BLaER1 (cell line): ENCODE results near the gene ZNF283.
"Not testable (repeated sequence)": the region's sequence is repeated elsewhere in the genome, so short reads cannot be mapped to it uniquely, and the experiment has no call there.

Source experiments
- H3K27ac ChIP-seq: shearing (Covaris generic); formaldehyde crosslinking; 2 replicates; pipeline ENCODE4 v1.8.1; 2022
- H3K27me3 ChIP-seq: shearing (Covaris generic); formaldehyde crosslinking; 2 replicates; pipeline ENCODE4 v1.8.1; 2022
- H3K36me3 ChIP-seq: shearing (Covaris generic); formaldehyde crosslinking; 2 replicates; pipeline ENCODE4 v1.8.1; 2022
- H3K4me1 ChIP-seq: shearing (Covaris generic); formaldehyde crosslinking; 2 replicates; pipeline ENCODE4 v1.8.1; 2022
- H3K4me2 ChIP-seq: shearing (Covaris generic); formaldehyde crosslinking; 2 replicates; pipeline ENCODE4 v1.8.1; 2022
- H3K4me3 ChIP-seq: shearing (Covaris generic); formaldehyde crosslinking; 2 replicates; pipeline ENCODE4 v1.8.1; 2022
- H3K9ac ChIP-seq: shearing (Covaris generic); formaldehyde crosslinking; 2 replicates; pipeline ENCODE4 v1.8.1; 2022
- H3K9me3 ChIP-seq: shearing (Covaris generic); formaldehyde crosslinking; 2 replicates; pipeline ENCODE4 v1.8.1; 2022
- H4K20me1 ChIP-seq: shearing (Covaris generic); formaldehyde crosslinking; 2 replicates; pipeline ENCODE4 v1.8.1; 2022
- Cebpa-rat ChIP-seq: shearing (Covaris generic); IDR thresholded peaks from 2 replicates; pipeline ENCODE4 v1.8.1; 2022

The ZNF283 gene

GRCh38 chr19:43799502-43800142 lies 27.5 kb upstream of the ZNF283 start:
- no peaks in the 10 kb centered on the region for H3K27me3 ChIP-seq
- no peak overlapping the region for H3K4me3 ChIP-seq
- no peak overlapping the region for H3K27ac ChIP-seq
- H4K20me1 ChIP-seq = no peaks in the 10 kb centered on the region
- H3K36me3 ChIP-seq = no peaks in the 10 kb centered on the region
- H3K4me1 ChIP-seq = peaks cover 12% of the 10 kb centered on the region
- H3K9me3 ChIP-seq = no peaks in the 10 kb centered on the region
- no peak for TF ChIP-seq Cebpa-rat
- no peak overlapping the region for H3K9ac ChIP-seq
- H3K4me2 ChIP-seq = no peak overlapping the region

GRCh38 chr19:43802216-43802951 lies 24.7 kb upstream of the ZNF283 start, which contains the start of gene LYPD5:
Gene LYPD5 (minus strand): TSS chr19:43802447. CDS start chr19:43802380, 67 bp downstream.
- no peak within 1 kb of the TSS for H3K4me2 ChIP-seq
- no peak within 1 kb of the TSS for H3K4me3 ChIP-seq
- peaks cover 12% of the 10 kb centered on the region for H3K4me1 ChIP-seq
- H3K27ac ChIP-seq = no peak within 1 kb of the TSS
- no peaks in the 10 kb centered on the region for H3K9me3 ChIP-seq
- TF ChIP-seq Cebpa-rat = no peak
- no peak within 1 kb of the TSS for H3K9ac ChIP-seq
- H3K36me3 ChIP-seq = no peaks in the 10 kb centered on the region
- no peaks in the 10 kb centered on the region for H3K27me3 ChIP-seq
- H4K20me1 ChIP-seq = no peaks in the 10 kb centered on the region

- Histone ChIP-seq H3K4me2 (no peak overlapping the region), H3K4me1 (no peaks in the 10 kb centered on the region), H3K4me3 (no peak overlapping the region), H3K27me3 (no peaks in the 10 kb centered on the region), H3K27ac (no peak overlapping the region), H3K9ac (no peak overlapping the region), H3K36me3 (no peaks in the 10 kb centered on the region), H3K9me3 (no peaks in the 10 kb centered on the region), H4K20me1 (no peaks in the 10 kb centered on the region)
- TF ChIP-seq Cebpa-rat = no peak
Observed at GRCh38 chr19:43804432-43804831, 22.7 kb upstream of the ZNF283 start.

- not testable (repeated sequence) for H3K9ac ChIP-seq, H3K27me3 ChIP-seq, H3K4me3 ChIP-seq, H3K4me2 ChIP-seq, H3K27ac ChIP-seq, H4K20me1 ChIP-seq, H3K4me1 ChIP-seq, H3K36me3 ChIP-seq, H3K9me3 ChIP-seq
Observed at GRCh38 chr19:43806401-43806800, 20.7 kb upstream of the ZNF283 start.

- Histone ChIP-seq H3K4me2 (no peak overlapping the region), H3K27me3 (no peaks in the 10 kb centered on the region), H3K4me3 (no peak overlapping the region), H3K27ac (no peak overlapping the region), H3K36me3 (no peaks in the 10 kb centered on the region), H3K9ac (no peak overlapping the region), H3K9me3 (no peaks in the 10 kb centered on the region), H3K4me1 (no peaks in the 10 kb centered on the region), H4K20me1 (no peaks in the 10 kb centered on the region)
- no peak for TF ChIP-seq Cebpa-rat
Observed at GRCh38 chr19:43806848-43807247, 20.3 kb upstream of the ZNF283 start.

GRCh38 chr19:43807651-43808050 lies 19.5 kb upstream of the ZNF283 start:
- H4K20me1 ChIP-seq = no peaks in the 10 kb centered on the region
- H3K4me1 ChIP-seq = no peaks in the 10 kb centered on the region
- H3K9me3 ChIP-seq = no peaks in the 10 kb centered on the region
- no peak overlapping the region for H3K4me2 ChIP-seq
- no peaks in the 10 kb centered on the region for H3K27me3 ChIP-seq
- H3K4me3 ChIP-seq = no peak overlapping the region
- no peak for TF ChIP-seq Cebpa-rat
- H3K36me3 ChIP-seq = no peaks in the 10 kb centered on the region
- no peak overlapping the region for H3K9ac ChIP-seq
- no peak overlapping the region for H3K27ac ChIP-seq

GRCh38 chr19:43809762-43810696 lies 17.1 kb upstream of the ZNF283 start:
- Histone ChIP-seq H3K4me1 (no peaks in the 10 kb centered on the region), H3K36me3 (no peaks in the 10 kb centered on the region), H3K9ac (no peak overlapping the region), H4K20me1 (no peaks in the 10 kb centered on the region), H3K27ac (no peak overlapping the region), H3K4me3 (no peak overlapping the region), H3K4me2 (no peak overlapping the region), H3K27me3 (no peaks in the 10 kb centered on the region), H3K9me3 (no peaks in the 10 kb centered on the region)
- TF ChIP-seq Cebpa-rat = no peak

GRCh38 chr19:43811837-43812236 lies 15.3 kb upstream of the ZNF283 start:
- Histone ChIP-seq H4K20me1 (no peaks in the 10 kb centered on the region), H3K36me3 (no peaks in the 10 kb centered on the region), H3K4me1 (no peaks in the 10 kb centered on the region), H3K9me3 (no peaks in the 10 kb centered on the region), H3K9ac (no peak overlapping the region), H3K4me2 (no peak overlapping the region), H3K27me3 (no peaks in the 10 kb centered on the region), H3K4me3 (no peak overlapping the region), H3K27ac (no peak overlapping the region)
- TF ChIP-seq Cebpa-rat = no peak

GRCh38 chr19:43812259-43812658 lies 14.9 kb upstream of the ZNF283 start:
- no peaks in the 10 kb centered on the region for H3K4me1 ChIP-seq
- no peak for TF ChIP-seq Cebpa-rat
- no peak overlapping the region for H3K4me2 ChIP-seq

GRCh38 chr19:43812688-43813087 lies 14.4 kb upstream of the ZNF283 start:
- no peak overlapping the region for H3K4me2 ChIP-seq
- H3K36me3 ChIP-seq = no peaks in the 10 kb centered on the region
- H3K27ac ChIP-seq = no peak overlapping the region
- no peaks in the 10 kb centered on the region for H4K20me1 ChIP-seq
- TF ChIP-seq Cebpa-rat = no peak
- H3K4me1 ChIP-seq = no peaks in the 10 kb centered on the region
- no peak overlapping the region for H3K9ac ChIP-seq
- H3K9me3 ChIP-seq = no peaks in the 10 kb centered on the region
- H3K27me3 ChIP-seq = no peaks in the 10 kb centered on the region
- no peak overlapping the region for H3K4me3 ChIP-seq

More at GRCh38 chr19:43812259-43812658, 14.9 kb upstream of the ZNF283 start:
- Histone ChIP-seq H3K27ac (no peak overlapping the region), H3K9me3 (no peaks in the 10 kb centered on the region), H4K20me1 (no peaks in the 10 kb centered on the region), H3K36me3 (no peaks in the 10 kb centered on the region), H3K9ac (no peak overlapping the region), H3K27me3 (no peaks in the 10 kb centered on the region), H3K4me3 (no peak overlapping the region)
